Nephron (organoid): ENCODE measurements around the gene SLC35E1.
"Not testable (repeated sequence)": the region's sequence is repeated elsewhere in the genome, so short reads cannot be mapped to it uniquely, and the experiment has no call there.

Experiments used
- H3K27ac Mint-ChIP-seq, 3 experiments: 2 replicates each; pipeline ENCODE4 v1.8.0; 2020; ENCODE audit warnings: mixed read lengths in 3 of 3, mild to moderate bottlenecking in 2 of 3, moderate library complexity in 1 of 3
- H3K27me3 Mint-ChIP-seq: 2 replicates; pipeline ENCODE4 v1.8.0; 2021; ENCODE audit warnings: low read depth, mild to moderate bottlenecking, moderate library complexity, mixed read lengths
- H3K36me3 Mint-ChIP-seq: 2 replicates; pipeline ENCODE4 v1.8.0; 2020; ENCODE audit warnings: low read depth, mixed read lengths
- H3K4me1 Mint-ChIP-seq: 2 replicates; pipeline ENCODE4 v1.8.0; 2020; ENCODE audit warnings: mixed read lengths
- H3K4me3 Mint-ChIP-seq, 3 experiments: 2 replicates each; pipeline ENCODE4 v1.8.0; 2020; ENCODE audit warnings: mild to moderate bottlenecking in 3 of 3, mixed read lengths in 3 of 3, moderate library complexity in 2 of 3
- H3K9me3 Mint-ChIP-seq: 2 replicates; pipeline ENCODE4 v1.8.0; 2020; ENCODE audit warnings: mixed read lengths
- CTCF ChIP-seq, 3 experiments: fragments of 200-600 bp; sonication (generic); IDR thresholded peaks; one replicate each; pipeline ENCODE4 v1.5.0; 2021; ENCODE audit warnings: antibody characterized with exemption in 3 of 3; ENCODE audit not compliant: unreplicated experiment in 3 of 3

The SLC35E1 gene

DNA sequence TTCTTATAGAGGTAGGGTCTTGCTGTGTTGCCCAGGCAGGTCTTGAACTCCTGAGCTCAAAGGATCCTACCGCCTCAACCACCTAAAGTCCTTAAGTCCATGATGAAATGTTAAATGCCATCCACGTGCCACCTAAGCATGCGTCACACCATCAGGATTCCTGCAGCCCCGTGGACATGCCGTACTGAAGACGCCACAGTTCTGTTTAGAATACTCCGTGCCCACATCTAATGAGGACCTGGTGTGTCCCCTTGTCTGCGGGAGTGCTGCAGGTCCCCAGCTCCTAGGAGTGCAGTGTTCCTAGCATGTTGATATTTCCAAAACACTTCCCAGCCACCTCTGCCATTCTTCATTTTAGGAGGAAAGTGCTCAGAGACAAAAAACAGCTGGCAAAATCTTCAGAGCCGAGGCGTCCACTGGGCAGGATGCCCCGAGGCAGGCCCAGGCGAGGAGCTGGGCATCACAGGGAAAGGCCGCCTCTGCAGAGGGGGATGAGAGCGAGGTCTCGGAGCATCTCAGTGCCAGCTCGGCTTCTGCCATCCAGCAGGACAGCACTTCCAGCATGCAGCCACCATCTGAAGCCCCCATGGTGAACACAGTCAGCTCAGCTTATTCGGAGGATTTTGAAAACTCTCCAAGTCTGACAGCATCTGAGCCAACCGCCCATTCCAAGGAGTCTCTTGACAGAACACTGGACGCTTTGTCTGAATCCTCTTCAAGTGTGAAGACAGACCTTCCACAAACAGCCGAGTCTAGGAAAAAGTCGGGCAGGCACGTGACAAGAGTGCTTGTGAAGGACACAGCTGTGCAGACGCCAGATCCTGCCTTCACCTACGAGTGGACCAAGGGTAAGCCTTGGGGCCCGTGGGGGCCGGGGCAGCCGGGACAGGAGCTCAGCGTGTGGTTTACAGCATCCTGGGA, 62.8 kb downstream of the SLC35E1 start:
- no peak overlapping the region for H3K27ac Mint-ChIP-seq
- H3K4me3 Mint-ChIP-seq: no peak overlapping the region
- no peaks in the 10 kb centered on the region for H3K9me3 Mint-ChIP-seq
- no peaks in the 10 kb centered on the region for H3K4me1 Mint-ChIP-seq
- TF ChIP-seq CTCF (IDR thresholded peaks at IDR 0.05; ENCODE audit: unreplicated experiment in 3 of 3): no peak
- H3K36me3 Mint-ChIP-seq: peaks cover 27% of the 10 kb centered on the region
- H3K27me3 Mint-ChIP-seq: no peaks in the 10 kb centered on the region

- TF ChIP-seq CTCF (IDR thresholded peaks at IDR 0.05; ENCODE audit: unreplicated experiment in 3 of 3): no peak
- H3K9me3 Mint-ChIP-seq: no peaks in the 10 kb centered on the region
Observed at GRCh38 chr19:16508546-16508945, 63.7 kb downstream of the SLC35E1 start.

GRCh38 chr19:16506961-16507360, 65.3 kb downstream of the SLC35E1 start:
- Mint-ChIP-seq H3K27me3 (no peaks in the 10 kb centered on the region), H3K4me1 (no peaks in the 10 kb centered on the region), H3K9me3 (no peaks in the 10 kb centered on the region), H3K36me3 (peaks cover 21% of the 10 kb centered on the region), H3K4me3 (no peak overlapping the region), H3K27ac (no peak overlapping the region)
- TF ChIP-seq CTCF (IDR thresholded peaks at IDR 0.05; ENCODE audit: unreplicated experiment in 3 of 3): no peak

More at GRCh38 chr19:16508546-16508945, 63.7 kb downstream of the SLC35E1 start:
- Mint-ChIP-seq H3K4me3 (no peak overlapping the region), H3K36me3 (peaks cover 27% of the 10 kb centered on the region), H3K4me1 (no peaks in the 10 kb centered on the region), H3K27me3 (no peaks in the 10 kb centered on the region), H3K27ac (no peak overlapping the region)

- not testable (repeated sequence) for H3K27ac Mint-ChIP-seq, H3K4me1 Mint-ChIP-seq, H3K9me3 Mint-ChIP-seq, H3K4me3 Mint-ChIP-seq, H3K27me3 Mint-ChIP-seq
- H3K36me3 Mint-ChIP-seq: peaks cover 20% of the 10 kb centered on the region
Observed at GRCh38 chr19:16506161-16506560, 66.1 kb downstream of the SLC35E1 start.

DNA sequence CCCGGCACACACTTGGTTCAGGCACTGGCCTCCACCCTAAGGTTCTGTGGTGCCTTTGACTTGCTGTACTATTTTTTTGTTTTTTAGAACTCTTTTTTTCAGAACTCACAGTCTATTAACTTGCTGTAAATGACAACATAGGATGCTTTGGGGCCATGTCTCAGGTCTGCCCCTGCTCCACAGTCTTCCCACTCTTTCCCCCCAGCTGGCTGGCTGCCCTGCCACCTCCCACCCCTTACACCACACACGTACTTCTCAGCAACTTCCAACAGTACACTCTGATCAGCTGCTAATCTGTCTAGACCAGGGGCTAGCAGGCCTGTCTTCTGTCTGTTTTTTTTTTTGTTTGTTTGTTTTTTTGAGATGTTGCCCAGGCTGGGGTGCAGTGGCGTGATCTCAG, 67.9 kb downstream of the SLC35E1 start:
- no peak for TF ChIP-seq CTCF (IDR thresholded peaks at IDR 0.05; ENCODE audit: unreplicated experiment in 3 of 3)
- peaks cover 13% of the 10 kb centered on the region for H3K36me3 Mint-ChIP-seq
- H3K27ac Mint-ChIP-seq: no peak overlapping the region
- H3K4me3 Mint-ChIP-seq: no peak overlapping the region
- H3K4me1 Mint-ChIP-seq: no peaks in the 10 kb centered on the region
- no peaks in the 10 kb centered on the region for H3K27me3 Mint-ChIP-seq
- H3K9me3 Mint-ChIP-seq: no peaks in the 10 kb centered on the region
